Body of pancreas (tissue), 4 donors: ENCODE measurements around the gene CPM.

Source experiments
- CTCF ChIP-seq, 7 experiments: fragments of 450-650 bp in 4 of 7; fragments of 200-600 bp in 3 of 7; sonication (generic) in 3 of 7; IDR thresholded peaks; one replicate each; pipeline ENCODE4 v1.5.1; 2016 to 2019; ENCODE audit warnings: antibody characterized with exemption in 7 of 7
- POLR2A ChIP-seq, 3 donors: fragments of 450-650 bp; IDR thresholded peaks; one replicate each; pipeline ENCODE4 v1.6.1; 2016; ENCODE audit warnings: antibody characterized with exemption in 3 of 3, mild to moderate bottlenecking in 2 of 3

- no peak for TF ChIP-seq CTCF (IDR thresholded peaks at IDR 0.05)
- no peak for TF ChIP-seq POLR2A (IDR thresholded peaks at IDR 0.05)
Measured at GRCh38 chr12:68959143-68959858, 26.3 kb upstream of the CPM start.
